MCF 10A (cell line): ENCODE results near the gene USP54. TPM values are rescaled to one million over a fixed set of nuclear protein-coding genes. Genes with fewer than 3 reads are reported as not detected.
A peak's percentile ranks its signal among the peaks of the same experiment; 100 is the strongest.

ENCODE experiments used
- BruUV-seq: library from RNA; stranded (reverse); fragments of 400-500 nt; replicated peaks from 2 replicates; lab custom pipeline; 2021; lab: Mats Ljungman, UMichigan
- CTCF ChIA-PET: fragments of 300-600 bp; sonication (Branson Sonifier 250); formaldehyde crosslinking; extraction: SDS; loops from one replicate; lab custom pipeline; 2021; ENCODE audit warnings: antibody characterized with exemption, inconsistent platforms; lab: Yijun Ruan, JAX
- POLR2A ChIA-PET: fragments of 300-600, 350-650 bp; sonication (Branson Sonifier 250); formaldehyde crosslinking; extraction: SDS; loops from one replicate; lab custom pipeline; 2020; ENCODE audit warnings: antibody characterized with exemption, inconsistent platforms; lab: Yijun Ruan, JAX
- DNase-seq: peaks from one replicate; pipeline ENCODE4 v3.0.0-alpha.2; 2018; ENCODE audit not compliant: unreplicated experiment
- H3K27ac Mint-ChIP-seq: one replicate; pipeline ENCODE4 v1.8.0; 2022; ENCODE audit warnings: mild to moderate bottlenecking, low read depth, mixed read lengths; ENCODE audit not compliant: unreplicated experiment
- H3K27me3 Mint-ChIP-seq: one replicate; pipeline ENCODE4 v1.8.0; 2022; ENCODE audit warnings: mixed read lengths; ENCODE audit not compliant: insufficient read depth, unreplicated experiment
- H3K36me3 Mint-ChIP-seq: one replicate; pipeline ENCODE4 v1.8.0; 2022; ENCODE audit warnings: mild to moderate bottlenecking, moderate library complexity, mixed read lengths; ENCODE audit not compliant: insufficient read depth, unreplicated experiment
- H3K4me1 Mint-ChIP-seq: one replicate; pipeline ENCODE4 v1.8.0; 2022; ENCODE audit warnings: mixed read lengths; ENCODE audit not compliant: insufficient read depth, unreplicated experiment
- H3K4me3 Mint-ChIP-seq: one replicate; pipeline ENCODE4 v1.8.0; 2022; ENCODE audit warnings: mild to moderate bottlenecking, moderate library complexity, mixed read lengths; ENCODE audit not compliant: unreplicated experiment
- H3K9me3 Mint-ChIP-seq: one replicate; pipeline ENCODE4 v1.8.0; 2022; ENCODE audit warnings: mixed read lengths; ENCODE audit not compliant: unreplicated experiment
- intact Hi-C: fragments of 100-400 bp; cut with micrococcal nuclease; formaldehyde crosslinking; loops from 2 replicates; pipeline ENCODE4 v1.14.1; 2022
- total RNA-seq: library from RNA; stranded (reverse); gene quantifications from 2 replicates; pipeline ENCODE4 v1.2.3, GENCODE V29; 2022
- TF ChIP-seq, protein P1 (sequence below): fragments of 200-600 bp; IDR thresholded peaks from one replicate; pipeline ENCODE4 v1.8.0; 2022; ENCODE audit warnings: antibody characterized with exemption, mild to moderate bottlenecking; ENCODE audit not compliant: unreplicated experiment

Gene USP54
- total RNA-seq, 1 experiment from 2014 or later = 19.6 TPM

DNA sequence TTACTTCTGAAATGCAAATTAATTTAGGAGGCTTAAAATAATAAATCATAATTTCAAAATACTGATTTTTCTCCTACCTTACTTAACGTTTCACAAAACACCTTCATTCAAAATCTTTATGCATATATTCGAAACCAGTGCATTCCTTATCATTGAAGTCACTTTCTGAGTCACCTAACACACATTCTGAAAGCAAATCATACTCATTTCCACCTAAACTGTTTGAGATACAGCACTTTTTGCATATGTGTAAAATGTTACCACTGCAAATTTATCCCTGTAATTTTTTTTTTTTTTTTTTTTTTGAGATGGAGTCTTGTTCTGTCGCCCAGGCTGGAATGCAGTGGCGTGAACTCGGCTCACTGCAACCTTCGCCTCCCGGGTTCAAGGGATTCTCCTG is 111.0 kb downstream of the USP54 start:
- peaks cover 35% of the 10 kb centered on the region for H3K36me3 Mint-ChIP-seq
- CTCF ChIA-PET = interaction anchor here (0.6 kb wide), 1 partner anchor 64 kb away, joined by 4 read pairs; no protein-coding TSS in a partner anchor
- DNase-seq = peak; percentile 22
- TF ChIP-seq, protein P1, sequence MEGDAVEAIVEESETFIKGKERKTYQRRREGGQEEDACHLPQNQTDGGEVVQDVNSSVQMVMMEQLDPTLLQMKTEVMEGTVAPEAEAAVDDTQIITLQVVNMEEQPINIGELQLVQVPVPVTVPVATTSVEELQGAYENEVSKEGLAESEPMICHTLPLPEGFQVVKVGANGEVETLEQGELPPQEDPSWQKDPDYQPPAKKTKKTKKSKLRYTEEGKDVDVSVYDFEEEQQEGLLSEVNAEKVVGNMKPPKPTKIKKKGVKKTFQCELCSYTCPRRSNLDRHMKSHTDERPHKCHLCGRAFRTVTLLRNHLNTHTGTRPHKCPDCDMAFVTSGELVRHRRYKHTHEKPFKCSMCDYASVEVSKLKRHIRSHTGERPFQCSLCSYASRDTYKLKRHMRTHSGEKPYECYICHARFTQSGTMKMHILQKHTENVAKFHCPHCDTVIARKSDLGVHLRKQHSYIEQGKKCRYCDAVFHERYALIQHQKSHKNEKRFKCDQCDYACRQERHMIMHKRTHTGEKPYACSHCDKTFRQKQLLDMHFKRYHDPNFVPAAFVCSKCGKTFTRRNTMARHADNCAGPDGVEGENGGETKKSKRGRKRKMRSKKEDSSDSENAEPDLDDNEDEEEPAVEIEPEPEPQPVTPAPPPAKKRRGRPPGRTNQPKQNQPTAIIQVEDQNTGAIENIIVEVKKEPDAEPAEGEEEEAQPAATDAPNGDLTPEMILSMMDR = no peak
- POLR2A ChIA-PET = interaction anchor here (1.6 kb wide), 2 partner anchors 12 to 14 kb away, joined by 4 to 7 read pairs; no protein-coding TSS in a partner anchor
- H3K4me1 Mint-ChIP-seq = peaks cover 6% of the 10 kb centered on the region
- no peak overlapping the region for H3K4me3 Mint-ChIP-seq
- intact Hi-C loops = no loop called here
- H3K27ac Mint-ChIP-seq = peak overlapping the region; percentile 42
- no peaks in the 10 kb centered on the region for H3K27me3 Mint-ChIP-seq
- BruUV-seq = no TSS peak
- H3K9me3 Mint-ChIP-seq = no peaks in the 10 kb centered on the region

DNA sequence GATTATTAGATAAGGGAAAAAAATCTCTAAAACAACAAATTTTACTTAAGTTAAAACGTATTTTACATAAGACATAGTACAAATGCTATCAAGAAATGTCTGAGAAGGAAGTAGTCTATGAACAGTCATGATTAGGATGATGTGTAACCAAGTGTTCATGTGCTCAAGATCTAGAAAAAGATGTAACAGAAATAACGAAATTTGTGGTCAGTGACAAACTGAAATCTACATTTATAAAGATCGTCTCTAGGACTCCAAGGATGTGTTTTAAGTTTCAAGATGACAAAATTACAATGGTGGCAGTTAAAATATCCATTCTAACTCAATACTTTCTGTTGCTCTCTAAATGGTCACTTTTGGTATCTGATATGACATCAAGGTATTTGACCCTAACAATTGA is 112.5 kb downstream of the USP54 start:
- no peaks in the 10 kb centered on the region for H3K27me3 Mint-ChIP-seq
- POLR2A ChIA-PET = interaction anchor here (0.9 kb wide), 2 partner anchors 15 to 16 kb away, joined by 3 to 4 read pairs; no protein-coding TSS in a partner anchor
- intact Hi-C loops = no loop called here
- no peak for DNase-seq
- TF ChIP-seq, protein P1 = no peak
- no peak overlapping the region for H3K4me3 Mint-ChIP-seq
- H3K27ac Mint-ChIP-seq = no peak overlapping the region
- H3K36me3 Mint-ChIP-seq = peaks cover 39% of the 10 kb centered on the region
- BruUV-seq = TSS peak; percentile 8
- CTCF ChIA-PET = no interaction called here
- no peaks in the 10 kb centered on the region for H3K9me3 Mint-ChIP-seq
- H3K4me1 Mint-ChIP-seq = peaks cover 6% of the 10 kb centered on the region

DNA sequence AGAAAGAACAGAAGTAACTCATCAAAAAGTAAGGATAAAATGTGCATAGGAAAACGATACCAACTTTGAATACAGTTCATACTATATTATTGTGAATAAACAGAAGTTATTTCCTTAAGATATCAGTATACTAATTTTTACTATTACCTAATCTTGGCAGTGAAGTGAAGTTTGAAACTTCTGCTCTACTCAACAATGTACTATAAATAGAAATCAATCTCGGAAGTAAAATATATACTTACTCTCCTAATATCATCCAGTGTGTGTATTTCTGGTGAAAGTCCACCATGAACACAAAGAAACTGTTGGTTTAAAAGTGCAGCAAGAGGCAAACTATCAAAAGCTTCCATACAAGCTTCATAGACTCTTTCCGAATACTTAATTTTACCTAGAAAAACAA is 119.9 kb downstream of the USP54 start:
- BruUV-seq = no TSS peak
- H3K27me3 Mint-ChIP-seq = no peaks in the 10 kb centered on the region
- ChIA-PET POLR2A (no interaction called here), CTCF (interaction anchor here (0.7 kb wide), 1 partner anchor 100 kb away, joined by 3 read pairs; no protein-coding TSS in a partner anchor)
- H3K36me3 Mint-ChIP-seq = peaks cover 62% of the 10 kb centered on the region
- H3K27ac Mint-ChIP-seq = no peak overlapping the region
- intact Hi-C loops = no loop called here
- TF ChIP-seq, protein P1 = no peak
- H3K4me1 Mint-ChIP-seq = no peaks in the 10 kb centered on the region
- no peaks in the 10 kb centered on the region for H3K9me3 Mint-ChIP-seq
- DNase-seq = no peak
- H3K4me3 Mint-ChIP-seq = no peak overlapping the region

DNA sequence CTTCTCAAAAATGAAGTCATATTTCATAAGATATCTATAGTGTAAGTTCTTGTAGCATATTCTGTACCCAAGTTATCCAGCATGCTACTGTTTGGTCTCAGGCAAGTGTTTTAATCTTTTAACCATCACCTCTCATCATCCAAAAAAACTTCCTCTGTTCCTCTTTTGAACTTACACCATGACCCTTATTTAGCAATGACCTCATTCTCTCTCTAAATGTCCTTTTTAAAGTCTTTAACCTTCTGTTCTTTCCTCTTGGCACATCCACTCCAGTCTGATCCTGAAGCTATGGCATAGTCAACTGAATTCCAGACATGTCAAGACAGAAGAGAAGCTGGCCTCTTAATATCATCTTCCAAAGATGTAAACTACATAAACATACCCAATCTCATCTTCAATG is 121.6 kb downstream of the USP54 start:
- Mint-ChIP-seq H3K9me3 (no peaks in the 10 kb centered on the region), H3K4me3 (no peak overlapping the region), H3K27ac (peak overlapping the region; percentile 50), H3K36me3 (peaks cover 58% of the 10 kb centered on the region), H3K27me3 (no peaks in the 10 kb centered on the region), H3K4me1 (no peaks in the 10 kb centered on the region)
- ChIA-PET POLR2A (interaction anchor here (0.5 to 1.2 kb wide), 5 partner anchors 11 to 685 kb away, joined by 3 to 4 read pairs (median 3); no protein-coding TSS in a partner anchor), CTCF (no interaction called here)
- no peak for DNase-seq
- intact Hi-C loops = no loop called here
- no TSS peak for BruUV-seq
- TF ChIP-seq, protein P1 = no peak
